CD4-positive, alpha-beta T cell treated with Interleukin-21 for 1 hour (primary cell): ENCODE results near the gene MRFAP1L1.
"Not testable (repeated sequence)": the region's sequence is repeated elsewhere in the genome, so short reads cannot be mapped to it uniquely, and the experiment has no call there.

Experiments
- DNase-seq: peaks from one replicate; pipeline ENCODE4 v3.0.0-alpha.2; 2020

Gene MRFAP1L1

DNA sequence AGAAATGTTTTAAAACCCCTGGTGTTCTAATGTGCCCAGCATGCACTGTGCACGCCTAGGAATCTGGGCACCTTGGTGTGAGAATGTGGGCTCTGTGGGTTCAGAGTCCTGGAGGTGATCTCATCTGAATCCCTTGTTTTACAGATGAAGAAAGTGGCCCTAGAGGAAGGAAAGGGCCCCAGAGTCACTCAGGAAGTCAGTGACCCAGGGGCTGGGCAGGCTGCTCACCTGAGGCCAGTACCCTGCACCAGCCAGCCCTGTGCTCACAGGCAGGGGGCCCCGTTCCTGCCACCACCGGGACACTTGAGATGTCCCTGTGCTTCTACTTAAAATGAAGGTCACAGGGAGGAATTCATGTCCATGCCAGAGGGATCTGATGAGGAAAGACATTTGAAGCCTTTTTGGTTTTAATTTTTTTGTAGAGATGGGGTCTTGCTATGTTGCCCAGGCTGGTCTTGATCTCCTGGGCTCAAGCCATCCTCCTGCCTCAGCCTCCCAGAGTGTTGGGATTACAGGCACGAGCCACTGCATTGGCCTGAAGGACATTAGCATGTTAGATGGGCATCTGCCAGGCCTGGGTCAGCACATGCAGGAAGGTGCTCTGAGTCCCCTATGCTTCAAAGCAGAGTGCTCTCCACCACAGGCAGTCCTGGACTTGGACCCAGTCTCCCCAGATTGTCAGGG lies 23.4 kb downstream of the MRFAP1L1 start:
- DNase-seq = no peak

- no peak for DNase-seq
Observed at GRCh38 chr4:6684656-6685055, 25.0 kb downstream of the MRFAP1L1 start.

- no peak for DNase-seq
Observed at GRCh38 chr4:6682862-6683590, 26.6 kb downstream of the MRFAP1L1 start.

DNA sequence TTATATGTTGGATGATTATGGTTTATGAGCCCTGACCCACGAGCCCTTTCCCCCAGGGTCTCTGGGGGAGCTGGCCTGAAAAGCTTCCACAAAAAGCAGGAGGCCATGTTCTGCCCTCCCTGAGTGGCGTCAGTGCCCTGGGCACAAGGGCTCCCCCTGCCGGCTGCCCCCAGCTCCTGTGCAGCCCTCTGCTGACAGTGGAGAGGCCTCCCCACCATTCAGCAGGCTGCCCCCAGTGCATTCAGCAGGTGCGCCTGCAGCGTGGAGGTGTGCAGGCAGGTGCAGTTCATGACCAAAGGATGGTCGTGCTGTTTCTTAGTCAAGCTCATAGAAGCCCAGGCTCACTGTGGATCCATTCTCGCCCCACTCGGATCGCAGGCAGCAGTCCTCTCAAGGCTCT lies 28.5 kb downstream of the MRFAP1L1 start:
- DNase-seq = no peak

DNA sequence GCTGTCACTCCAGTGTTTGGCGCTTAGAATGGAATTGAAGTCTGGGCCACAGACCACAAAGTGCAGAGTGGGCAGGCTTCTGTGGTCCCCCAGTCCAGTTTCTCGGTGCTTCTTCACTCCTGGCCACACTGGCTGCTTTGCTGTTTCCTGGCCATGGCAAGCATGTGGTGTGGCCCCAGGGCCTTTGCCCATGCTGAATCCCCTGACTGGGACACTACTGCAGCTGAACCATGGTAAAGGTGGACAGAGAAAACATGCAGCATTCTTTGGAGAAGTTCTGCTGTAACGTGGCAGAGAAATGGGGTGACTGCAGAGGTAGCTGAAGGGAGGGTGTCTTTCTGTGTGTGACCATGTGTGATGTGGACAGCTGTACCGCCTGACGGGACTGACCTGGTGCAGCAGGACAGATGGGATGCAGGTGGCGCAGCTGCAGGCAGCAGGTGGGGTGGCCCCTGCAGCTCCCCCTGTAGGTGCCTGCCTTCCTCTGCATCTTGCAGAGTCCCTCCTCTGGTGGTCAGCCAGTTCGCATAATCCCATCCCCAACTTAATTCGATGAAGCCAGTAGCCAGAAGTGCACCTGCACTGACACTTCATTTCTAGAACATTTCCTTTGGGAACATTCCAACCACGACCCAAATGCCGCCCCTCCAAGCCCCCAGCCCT lies 29.2 kb downstream of the MRFAP1L1 start:
- no peak for DNase-seq

DNA sequence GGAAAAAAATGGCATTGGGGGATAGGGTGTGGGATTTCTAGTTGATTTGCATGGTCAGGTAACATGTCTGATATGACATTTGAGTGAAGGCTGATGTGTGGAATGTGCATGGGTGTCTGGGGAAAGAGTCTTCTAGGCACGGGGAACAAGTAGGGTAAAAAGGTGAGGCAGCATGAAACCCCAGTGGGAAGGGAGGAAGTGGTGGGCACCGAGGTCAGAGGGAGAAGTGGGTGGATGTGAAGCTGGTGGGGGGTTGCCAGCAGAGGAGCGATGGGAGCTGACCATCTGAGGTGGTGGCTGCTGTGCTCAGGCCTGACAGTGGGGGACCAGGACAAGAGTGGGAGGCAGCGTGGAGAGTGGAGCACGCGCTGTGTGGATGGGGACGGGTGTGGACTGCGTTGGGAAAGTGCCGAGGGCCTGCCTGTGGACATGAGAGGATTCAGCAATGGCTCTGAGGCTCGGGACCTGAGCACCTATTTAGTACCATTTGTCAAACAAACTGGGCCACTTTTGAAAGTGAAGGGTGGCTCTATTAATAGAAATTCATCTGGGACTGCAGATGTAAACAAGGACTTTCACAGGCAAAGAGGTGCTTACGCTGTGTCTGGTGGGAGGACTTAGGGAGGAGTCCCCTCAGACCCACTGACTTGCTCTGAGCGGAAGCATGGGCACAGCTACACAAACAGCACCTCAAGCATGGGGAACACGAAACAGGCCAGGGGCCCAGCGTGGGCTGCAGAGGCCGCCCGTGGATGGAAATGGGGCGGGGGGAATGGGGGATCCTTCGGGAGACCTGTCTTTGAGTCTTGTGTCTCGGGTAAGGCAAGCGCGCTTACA lies 32.7 kb downstream of the MRFAP1L1 start:
- DNase-seq = no peak

GRCh38 chr4:6674500-6675149 lies 35.0 kb downstream of the MRFAP1L1 start:
- peak; percentile 84 for DNase-seq

- peak; percentile 95 for DNase-seq
Observed at GRCh38 chr4:6673660-6674499, 35.8 kb downstream of the MRFAP1L1 start.

- DNase-seq = peak; percentile 76
Observed at GRCh38 chr4:6673191-6673659, 36.4 kb downstream of the MRFAP1L1 start.

- DNase-seq = not testable (repeated sequence)
Observed at GRCh38 chr4:6672541-6673190, 37.0 kb downstream of the MRFAP1L1 start.

DNA sequence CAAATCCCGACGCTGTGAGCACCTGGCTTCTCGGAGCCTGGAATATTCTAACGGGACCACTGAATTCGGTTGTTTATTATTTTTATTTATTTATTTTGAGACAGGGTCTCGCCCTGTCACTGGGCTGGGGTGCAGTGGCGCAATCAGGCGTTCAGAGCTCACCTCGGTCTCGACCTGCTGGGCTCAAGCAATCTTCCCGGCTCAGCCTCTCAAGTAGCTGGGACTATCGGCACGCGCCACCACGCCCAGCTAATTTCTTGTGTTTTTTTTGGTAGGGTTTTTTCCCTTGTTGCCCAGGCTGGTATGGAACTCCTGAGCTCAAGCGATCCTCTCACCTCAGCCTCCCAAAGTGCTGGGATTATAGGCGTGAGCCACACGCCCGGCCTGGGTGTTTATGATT lies 37.5 kb downstream of the MRFAP1L1 start:
- no peak for DNase-seq

DNA sequence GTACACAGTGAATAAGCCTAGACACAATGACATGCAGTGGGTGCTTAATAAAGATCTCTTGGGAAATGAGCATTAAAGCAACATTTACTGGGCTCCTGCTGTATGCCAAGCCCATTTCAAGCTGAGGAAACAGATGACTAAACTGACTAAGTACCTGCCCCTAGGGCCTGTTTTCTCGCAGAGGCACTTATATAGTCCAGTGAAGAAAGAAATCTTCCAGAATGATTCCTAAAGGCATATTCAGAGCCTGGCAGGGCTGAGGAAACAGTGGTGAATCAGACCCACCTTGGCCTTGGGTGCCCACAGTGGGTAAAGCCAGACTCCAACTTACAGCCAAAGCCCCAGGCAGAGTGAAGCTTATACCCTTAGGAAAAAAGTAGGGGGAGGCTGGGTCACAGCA lies 38.0 kb downstream of the MRFAP1L1 start:
- no peak for DNase-seq

GRCh38 chr4:6668391-6668790 lies 41.3 kb downstream of the MRFAP1L1 start:
- no peak for DNase-seq

DNA sequence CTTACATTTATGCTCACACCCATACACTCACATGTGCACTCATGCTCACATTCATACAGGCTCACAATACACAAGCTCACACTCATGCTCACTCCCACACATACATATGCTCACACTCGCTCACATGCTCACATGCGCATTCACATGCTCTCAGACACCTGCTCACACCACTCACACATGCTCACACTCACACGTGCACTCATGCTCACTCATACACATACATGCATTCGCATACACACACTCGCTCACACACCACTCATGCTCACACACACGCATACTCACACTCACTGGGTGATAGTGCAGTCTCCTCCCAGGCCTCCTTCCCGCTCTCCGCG lies 44.4 kb downstream of the MRFAP1L1 start:
- DNase-seq = no peak

DNA sequence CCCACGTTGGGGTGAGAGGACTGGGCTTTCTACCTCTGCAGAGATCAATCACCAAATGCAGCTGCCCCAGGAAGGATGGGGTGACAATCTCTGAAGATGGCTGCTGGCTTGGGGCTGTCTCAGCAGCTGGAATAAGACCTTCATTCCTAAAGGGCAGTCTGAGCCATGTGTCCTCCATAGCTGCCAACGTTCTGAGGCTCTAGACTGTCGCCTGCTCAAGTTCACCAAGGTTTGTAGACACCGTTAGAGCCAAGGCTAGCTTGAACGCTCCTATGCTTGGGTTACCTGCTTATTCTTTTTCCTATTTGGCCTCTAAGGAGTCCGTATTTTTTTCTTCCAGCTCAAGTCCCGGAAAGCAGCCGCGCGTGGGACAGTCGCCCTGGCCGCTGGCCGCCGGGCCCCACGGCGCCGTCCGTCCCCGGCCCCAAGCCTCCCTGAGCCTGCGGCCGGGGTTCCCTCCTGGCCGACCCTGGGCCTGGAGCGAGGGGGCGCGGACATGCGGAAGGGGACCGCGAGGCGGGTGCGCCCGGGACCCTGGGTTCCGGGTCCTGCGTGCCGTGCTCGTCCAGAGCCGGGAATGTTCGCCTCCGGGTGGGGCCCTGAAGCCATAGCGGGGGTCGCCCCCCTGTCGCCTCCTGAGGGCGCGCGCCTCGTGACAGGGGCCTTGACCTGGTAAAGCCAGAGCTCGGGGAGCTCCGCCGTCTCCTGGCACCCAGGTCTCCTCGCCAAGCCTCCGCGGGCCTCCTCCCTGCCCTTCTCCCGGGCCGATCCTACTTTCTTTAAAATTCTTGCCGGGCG lies 45.9 kb downstream of the MRFAP1L1 start:
- no peak for DNase-seq

DNA sequence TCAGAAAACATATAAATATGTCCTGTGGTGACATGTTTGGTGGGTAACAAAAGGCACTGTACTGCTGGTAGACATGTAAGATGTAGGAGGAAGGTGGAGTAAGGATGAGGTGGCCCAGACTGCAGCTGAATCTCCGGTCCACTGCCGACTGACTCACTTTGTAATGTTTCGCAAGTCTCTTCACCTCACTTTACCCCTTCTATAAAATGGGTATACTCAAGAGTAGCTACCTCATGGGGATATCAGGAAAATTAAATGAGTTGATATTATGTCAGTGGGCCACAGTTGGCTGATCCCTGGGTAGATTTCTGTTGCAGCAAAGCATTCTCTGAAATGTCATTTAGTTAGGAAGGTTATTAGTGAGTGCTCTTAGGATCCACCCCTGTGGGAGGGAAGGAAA lies 47.1 kb downstream of the MRFAP1L1 start:
- no peak for DNase-seq

GRCh38 chr4:6660430-6660829 lies 49.2 kb downstream of the MRFAP1L1 start:
- no peak for DNase-seq

DNA sequence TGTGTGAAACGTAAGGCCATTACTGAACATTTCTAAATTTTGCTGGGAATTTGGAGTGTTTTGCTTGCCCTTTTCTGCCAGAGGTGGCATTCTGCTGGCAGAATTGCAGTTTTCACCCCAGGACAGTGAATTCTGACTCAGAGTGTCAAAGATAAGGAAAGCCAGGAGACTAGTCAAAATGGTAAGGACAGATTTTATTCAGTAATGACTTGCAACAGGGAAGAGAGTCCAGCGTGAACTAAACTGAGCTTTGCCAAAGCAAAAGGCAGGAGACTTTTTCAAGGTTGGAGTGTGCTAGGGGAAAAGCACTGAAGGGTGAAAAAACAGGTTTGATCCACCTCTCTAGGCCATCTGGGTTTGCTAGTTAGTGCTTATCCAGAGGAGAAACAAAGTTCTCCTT lies 49.8 kb downstream of the MRFAP1L1 start:
- no peak for DNase-seq

GRCh38 chr4:6658597-6659075 lies 51.0 kb downstream of the MRFAP1L1 start:
- DNase-seq = peak; percentile 65

GRCh38 chr4:6658209-6658595 lies 51.5 kb downstream of the MRFAP1L1 start:
- no peak for DNase-seq
